ENCODE measurements around the gene SDF4.

The SDF4 gene

GRCh38 chr1:1240822-1241587 lies 9.2 kb upstream of the SDF4 start:
- no peak for DNase-seq

DNA sequence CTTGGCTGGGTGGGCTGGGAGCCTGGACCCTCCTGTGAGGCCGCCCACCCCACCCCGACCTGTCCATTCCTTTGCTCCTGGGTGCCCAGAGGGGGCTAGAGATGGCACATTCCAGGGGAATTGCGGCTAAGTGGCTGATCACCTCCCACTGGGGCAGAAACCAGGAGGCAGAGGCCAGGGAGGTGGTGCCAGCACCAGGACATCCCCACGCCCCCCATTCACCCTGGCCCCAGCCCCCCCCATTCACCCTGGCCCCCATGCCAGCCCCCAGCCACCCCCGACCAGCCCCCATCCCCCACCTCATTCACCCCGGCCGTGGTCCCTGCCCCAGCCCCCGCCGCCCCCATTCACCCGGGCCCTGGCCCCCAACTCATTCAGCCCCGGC lies 8.5 kb upstream of the SDF4 start:
- DNase-seq: no peak

- DNase-seq: no peak
Observed at GRCh38 chr1:1239614-1240347, 8.0 kb upstream of the SDF4 start.

DNA sequence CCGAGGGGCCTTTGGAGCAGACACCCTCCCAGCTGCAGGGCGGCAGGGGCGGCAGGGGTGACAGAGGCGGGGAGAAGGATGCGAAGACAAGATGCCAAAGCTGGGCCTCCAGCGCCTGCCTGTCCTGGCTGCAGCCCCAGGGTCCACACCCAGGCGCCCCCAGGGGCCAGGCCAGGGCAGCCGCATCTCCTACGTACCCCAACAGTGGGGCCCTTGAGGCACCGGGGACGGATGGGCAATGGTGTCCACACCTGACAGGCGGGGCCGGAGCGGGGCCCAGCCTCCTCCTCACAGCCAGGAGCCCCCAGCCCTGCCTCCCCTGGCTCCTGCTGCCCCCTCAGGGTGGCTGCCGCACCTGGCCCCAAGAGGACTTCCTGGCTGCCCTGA lies 7.4 kb upstream of the SDF4 start:
- no peak for DNase-seq

- DNase-seq: no peak
Observed at GRCh38 chr1:1238702-1239178, 6.9 kb upstream of the SDF4 start.

DNA sequence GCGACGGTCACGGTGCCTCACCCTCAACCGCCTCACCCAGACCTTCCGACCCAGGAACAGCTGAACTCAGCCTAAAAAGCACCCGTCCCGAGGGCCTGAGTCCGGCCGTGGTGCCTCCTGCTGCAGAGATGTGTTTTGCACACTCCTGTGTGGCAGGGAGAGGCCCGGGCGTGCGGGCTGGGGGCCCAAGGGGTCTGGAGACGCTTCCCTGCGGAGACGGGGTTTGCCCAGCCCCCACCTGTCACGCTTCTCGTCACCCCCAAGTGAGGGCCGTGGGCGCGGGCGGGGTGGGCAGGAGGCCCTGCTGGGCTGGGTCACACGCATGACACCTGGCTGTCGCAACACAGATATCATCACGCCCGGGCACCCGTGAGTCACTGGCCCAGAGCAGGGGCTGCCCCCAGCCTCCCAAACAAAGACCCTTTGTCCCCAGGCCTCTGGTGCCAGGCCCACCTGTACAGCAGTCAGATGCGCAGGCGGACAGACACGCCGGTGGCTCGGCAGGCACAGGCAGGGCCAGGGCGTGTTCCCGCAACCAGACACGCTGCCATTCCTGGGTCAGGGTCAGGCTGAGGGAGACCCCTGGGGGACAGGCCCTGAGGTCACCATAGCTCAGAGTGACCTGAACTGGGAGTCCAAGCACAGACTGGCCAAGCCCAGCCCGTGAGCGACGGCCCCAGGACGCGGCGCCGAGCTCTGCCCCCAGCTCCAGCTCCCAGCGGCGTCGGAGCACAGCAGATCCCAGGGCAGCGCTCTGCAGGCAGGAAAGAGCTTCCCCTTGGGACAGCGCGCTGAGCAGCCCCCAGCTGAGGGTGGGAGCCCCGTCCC lies 6.3 kb upstream of the SDF4 start:
- DNase-seq: no peak

DNA sequence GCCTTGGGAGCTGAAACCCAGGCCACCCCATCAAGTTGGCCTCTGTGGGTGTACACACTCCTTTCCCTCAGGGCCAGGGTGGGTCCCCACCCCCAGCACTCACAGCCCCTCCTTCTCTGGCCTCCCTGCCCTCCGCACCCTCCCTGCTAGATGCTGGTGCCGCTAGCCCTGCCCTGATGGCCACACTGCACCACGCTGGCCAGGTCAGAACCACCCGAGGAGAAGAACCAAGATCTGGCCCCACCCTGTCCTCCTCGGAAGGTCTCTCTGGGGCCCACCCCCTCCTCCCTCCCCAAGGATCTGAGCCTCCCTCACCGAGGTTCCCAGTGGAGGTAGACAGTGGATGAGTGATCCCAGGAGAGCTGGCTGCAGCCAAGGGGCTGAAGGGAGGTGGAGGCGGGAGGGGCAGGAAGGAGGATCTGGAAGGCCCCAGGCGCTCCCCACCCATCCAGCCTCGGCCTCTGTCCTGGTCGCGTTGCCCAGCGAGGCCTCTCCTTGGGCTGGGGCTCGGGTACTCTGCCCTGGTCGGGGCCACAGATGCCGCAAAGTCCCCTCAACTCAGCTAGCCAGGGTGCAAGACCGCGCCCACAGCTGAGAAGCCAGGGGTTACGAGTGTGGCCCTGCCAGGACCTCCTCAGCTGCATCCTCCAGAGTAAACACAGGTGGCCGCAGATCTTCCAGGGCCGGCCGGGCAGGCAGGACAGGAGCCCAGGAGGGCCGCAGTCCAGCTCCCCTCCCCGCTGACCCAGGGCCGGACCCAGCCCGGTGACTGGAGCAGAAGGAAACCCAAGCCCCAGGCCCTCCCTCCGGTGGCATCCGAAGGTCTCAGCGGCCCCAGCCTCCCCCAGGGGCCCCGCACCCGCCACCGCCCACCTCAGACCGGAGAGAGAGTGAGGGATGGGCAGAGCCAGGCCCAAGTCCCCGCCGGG lies 5.4 kb upstream of the SDF4 start:
- DNase-seq: no peak

GRCh38 chr1:1236176-1236763 lies 4.5 kb upstream of the SDF4 start:
- DNase-seq: no peak

GRCh38 chr1:1235016-1235744 lies 3.4 kb upstream of the SDF4 start:
- DNase-seq: no peak

GRCh38 chr1:1234180-1234808 lies 2.5 kb upstream of the SDF4 start:
- DNase-seq: no peak

DNA sequence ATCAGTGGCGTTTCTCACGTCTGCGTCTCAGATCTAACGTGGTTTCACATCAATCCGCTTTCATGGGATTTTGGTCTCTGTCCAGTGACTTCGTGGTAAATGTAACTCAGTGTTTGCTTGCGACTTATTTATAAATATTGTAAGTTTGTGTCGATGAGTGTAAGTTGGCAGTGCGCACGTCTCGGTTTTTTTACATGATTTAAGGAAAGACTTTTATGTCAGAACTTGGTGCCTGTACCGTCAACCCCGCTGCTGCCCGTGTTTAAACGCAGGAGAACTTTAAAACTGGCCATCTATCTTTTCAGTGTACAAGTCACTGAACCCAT lies 1.7 kb upstream of the SDF4 start:
- no peak for DNase-seq

DNA sequence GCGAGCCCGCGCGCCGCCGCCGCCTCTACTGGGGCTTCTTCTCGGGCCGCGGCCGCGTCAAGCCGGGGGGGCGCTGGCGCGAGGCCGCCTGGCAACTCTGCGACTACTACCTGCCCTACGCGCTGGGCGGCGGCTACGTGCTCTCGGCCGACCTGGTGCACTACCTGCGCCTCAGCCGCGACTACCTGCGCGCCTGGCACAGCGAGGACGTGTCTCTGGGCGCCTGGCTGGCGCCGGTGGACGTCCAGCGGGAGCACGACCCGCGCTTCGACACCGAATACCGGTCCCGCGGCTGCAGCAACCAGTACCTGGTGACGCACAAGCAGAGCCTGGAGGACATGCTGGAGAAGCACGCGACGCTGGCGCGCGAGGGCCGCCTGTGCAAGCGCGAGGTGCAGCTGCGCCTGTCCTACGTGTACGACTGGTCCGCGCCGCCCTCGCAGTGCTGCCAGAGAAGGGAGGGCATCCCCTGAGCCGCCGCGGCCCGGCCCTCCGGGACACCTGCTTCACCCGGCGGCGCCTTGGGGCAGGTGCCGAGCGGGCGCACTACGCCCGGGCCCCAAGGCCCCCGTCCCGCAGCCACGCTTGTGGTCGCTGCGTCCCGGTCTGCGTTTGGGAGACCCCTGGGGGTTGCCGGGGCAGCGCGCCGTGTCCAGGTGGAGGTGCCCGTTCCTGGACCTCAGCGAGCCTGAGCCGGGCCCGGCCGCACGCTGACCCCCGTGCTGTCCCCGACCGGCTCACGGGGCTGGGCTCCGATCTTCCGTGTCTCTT lies 1.2 kb upstream of the SDF4 start:
- DNase-seq: no peak

- DNase-seq: no peak
Observed at GRCh38 chr1:1232208-1232795, 501 bp upstream of the SDF4 start, which contains the start of gene B3GALT6. B3GALT6 (plus strand) TSS chr1:1232237; CDS start chr1:1232279, 42 bp downstream.

DNA sequence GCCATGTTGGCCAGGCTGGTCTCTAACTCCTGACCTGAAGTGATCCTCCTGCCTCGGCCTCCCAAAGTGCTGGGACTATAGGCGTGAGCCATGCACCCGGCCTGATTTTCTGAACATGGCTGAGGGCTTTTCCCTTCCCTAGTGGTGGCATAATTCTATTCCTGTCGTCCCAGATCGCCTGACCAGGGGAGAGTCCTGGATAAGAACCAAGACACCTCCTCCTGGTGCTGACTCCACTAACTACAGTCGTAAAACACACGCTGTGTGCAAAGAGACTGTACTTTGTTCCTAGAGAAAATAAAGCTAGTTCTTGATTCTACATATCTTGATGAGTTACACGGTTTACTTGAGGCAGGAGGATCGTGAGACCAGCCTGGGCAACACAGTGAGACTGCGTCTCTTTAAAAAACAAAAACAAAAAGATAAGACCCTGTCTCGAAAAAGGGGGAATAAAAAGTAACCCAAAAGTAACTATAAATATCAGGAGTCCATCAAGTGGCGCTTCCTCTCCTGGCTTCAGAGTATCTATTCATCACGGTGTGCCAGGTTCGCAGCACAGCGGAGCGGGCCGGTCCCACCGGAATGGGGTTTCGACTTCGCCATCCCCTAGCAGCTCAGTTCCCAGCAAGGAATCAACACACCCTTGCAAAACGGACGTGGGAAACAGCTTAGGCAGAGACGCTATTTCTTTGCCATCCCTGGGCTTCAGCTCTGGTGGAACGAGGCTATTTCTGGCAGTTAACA lies 973 bp downstream of the SDF4 start:
- no peak for DNase-seq

GRCh38 chr1:1229770-1230169 lies 2.0 kb downstream of the SDF4 start:
- no peak for DNase-seq

GRCh38 chr1:1228596-1229321 lies 3.0 kb downstream of the SDF4 start:
- DNase-seq: no peak

DNA sequence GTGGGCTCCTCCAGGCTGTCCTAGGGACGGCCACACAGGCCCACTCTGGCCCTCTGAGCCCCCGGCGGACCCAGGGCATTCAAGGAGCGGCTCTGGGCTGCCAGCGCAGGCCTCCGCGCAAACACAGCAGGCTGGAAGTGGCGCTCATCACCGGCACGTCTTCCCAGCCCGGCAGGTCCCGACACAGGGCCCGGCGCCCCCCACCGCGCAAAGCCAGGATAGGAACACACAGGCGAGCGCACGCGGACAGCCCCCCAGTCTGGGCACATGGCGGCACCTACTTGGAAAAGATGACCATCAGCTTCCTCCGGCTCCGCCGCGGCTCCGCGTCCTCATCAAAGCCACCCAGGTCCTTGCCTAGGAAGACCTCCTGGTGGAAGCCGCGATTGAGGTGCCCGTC lies 3.6 kb downstream of the SDF4 start:
- DNase-seq: no peak

- no peak for DNase-seq
Observed at GRCh38 chr1:1227386-1227785, 4.4 kb downstream of the SDF4 start.
